ENCODE results near the gene ALAS2.

GRCh38 chrX:55072286-55072685 lies 41.5 kb upstream of the ALAS2 start:
- no peak for TF ChIP-seq CTCF (IDR thresholded peaks at IDR 0.05)
- TF ChIP-seq POLR2AphosphoS5 (IDR thresholded peaks at IDR 0.05), result no peak
